HG03558 (cell line): Measurements from ENCODE around the gene BRWD1.
"Not testable (repeated sequence)": the region's sequence is repeated elsewhere in the genome, so short reads cannot be mapped to it uniquely, and the experiment has no call there.

Experiments
- ATAC-seq: cut with Tn5 transposase; IDR thresholded peaks from one replicate; pipeline ENCODE4 v1.9.1; 2021; ENCODE audit warnings: moderate number of reproducible peaks; ENCODE audit not compliant: unreplicated experiment; ENCODE audit errors: extremely low read depth

The BRWD1 gene

DNA sequence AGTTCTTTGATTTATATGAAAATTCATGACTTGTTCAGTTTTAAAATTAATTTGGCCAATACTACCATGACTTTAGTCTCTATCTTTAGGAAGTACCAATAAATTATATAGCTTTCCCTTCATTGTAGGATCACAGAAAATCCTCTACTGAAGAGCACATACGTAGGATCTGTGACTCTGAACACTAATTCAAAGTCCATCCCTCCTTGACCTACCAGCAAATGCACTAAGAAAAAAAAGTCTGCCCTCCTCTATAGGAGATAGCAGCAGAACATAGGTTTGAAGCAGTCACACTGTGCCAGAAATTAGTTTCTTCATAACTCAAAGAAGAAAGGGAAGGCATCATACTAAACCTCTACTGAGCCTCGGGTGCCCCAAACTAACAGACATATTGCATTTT lies 16.5 kb downstream of the BRWD1 start:
- ATAC-seq = no peak

GRCh38 chr21:39288987-39289386 lies 24.4 kb downstream of the BRWD1 start:
- ATAC-seq = no peak

DNA sequence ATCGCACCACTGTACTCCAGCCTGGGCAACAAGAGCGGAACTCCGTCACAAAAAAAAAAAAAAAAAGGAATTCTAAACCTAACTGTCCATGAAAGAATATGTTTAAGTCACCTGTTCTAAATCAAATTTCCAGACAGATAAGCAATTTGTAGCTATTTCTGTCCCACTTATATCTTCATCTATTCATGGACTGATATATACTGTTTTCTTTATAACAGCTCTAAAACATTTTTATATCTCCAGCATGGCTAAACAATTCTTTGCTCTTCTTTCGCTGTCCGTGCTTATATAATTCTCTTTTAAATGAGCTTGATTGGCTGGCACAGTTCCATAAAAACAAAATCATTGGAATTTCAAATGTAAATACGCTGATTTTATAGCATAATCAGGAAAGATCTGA lies 30.5 kb downstream of the BRWD1 start:
- ATAC-seq = no peak

DNA sequence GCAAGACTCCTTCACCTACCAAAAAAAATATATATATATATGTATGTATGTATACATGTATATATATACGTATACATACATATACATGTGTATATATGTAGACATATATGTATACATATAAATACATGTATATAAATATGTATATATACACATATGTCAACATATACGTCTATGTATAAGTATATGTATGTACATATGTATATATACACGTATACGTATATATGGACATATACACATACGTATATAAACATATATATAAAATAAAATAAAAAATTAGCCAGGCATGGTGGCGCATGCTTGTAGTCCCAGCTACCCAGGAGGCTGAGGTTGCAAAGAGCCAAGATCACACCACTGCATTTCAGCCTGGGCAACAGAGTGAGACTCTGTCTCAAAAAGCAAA lies 31.6 kb downstream of the BRWD1 start:
- no peak for ATAC-seq

DNA sequence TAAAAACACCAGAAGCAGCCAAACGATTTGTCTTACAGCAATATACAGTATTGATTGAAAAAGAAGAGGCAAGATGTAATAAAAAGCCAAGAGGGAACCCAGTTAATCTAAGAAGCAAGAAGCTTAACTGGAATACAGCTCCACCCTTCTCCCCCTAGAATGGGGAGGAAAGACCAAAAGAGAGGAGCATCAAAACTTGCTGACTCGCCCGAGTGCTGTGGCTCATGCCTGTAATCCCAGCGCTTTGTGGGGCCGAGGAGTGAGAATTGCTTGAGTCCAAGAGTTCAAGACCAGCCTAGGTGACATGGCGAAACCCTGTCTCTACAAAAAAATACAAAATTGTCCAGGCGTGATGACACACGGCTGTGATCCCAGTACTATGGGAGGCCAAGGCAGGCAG lies 32.2 kb downstream of the BRWD1 start:
- no peak for ATAC-seq

DNA sequence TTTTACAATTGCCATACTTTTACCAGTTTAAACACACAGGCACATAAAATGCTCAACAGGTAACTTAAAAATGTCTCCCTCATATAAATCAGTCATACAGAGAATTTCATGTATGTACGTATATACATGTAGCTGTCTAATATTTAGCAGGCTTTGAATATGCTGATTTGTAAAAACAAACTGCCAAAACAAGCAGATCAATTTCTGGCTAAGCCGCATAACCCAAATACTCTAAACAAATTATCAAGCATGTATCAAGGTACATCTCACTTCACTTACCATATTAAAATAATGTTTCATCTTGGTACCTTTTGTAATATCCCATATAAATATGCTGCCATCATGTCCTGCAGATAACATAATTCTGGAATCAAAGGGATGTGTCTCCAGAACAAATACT lies 43.8 kb downstream of the BRWD1 start:
- ATAC-seq = no peak

- ATAC-seq = no peak
Measured at GRCh38 chr21:39265603-39266002, 47.8 kb downstream of the BRWD1 start.

DNA sequence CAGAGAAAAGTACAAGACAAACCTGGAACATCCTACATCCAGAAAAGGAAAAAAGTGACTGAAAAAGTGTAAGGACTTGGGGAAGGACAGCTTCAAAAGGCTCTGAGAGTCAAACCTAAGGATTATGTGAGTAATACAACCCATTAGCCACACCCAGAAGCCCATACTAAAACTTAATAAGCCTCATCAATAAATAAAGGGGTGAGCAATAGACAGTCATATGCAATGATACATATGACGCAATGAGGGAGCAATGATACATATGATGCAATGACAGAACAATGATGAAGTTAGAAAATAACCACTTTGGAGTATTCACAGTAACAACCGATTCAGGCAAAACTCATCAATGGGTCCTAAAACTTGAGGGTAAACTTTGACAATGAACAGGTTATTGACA lies 50.1 kb downstream of the BRWD1 start:
- ATAC-seq = no peak

- ATAC-seq = no peak
Measured at GRCh38 chr21:39258207-39258606, 55.2 kb downstream of the BRWD1 start.

GRCh38 chr21:39251326-39251725 lies 62.1 kb downstream of the BRWD1 start:
- no peak for ATAC-seq

- ATAC-seq = no peak
Measured at GRCh38 chr21:39238275-39238674, 75.2 kb downstream of the BRWD1 start.

DNA sequence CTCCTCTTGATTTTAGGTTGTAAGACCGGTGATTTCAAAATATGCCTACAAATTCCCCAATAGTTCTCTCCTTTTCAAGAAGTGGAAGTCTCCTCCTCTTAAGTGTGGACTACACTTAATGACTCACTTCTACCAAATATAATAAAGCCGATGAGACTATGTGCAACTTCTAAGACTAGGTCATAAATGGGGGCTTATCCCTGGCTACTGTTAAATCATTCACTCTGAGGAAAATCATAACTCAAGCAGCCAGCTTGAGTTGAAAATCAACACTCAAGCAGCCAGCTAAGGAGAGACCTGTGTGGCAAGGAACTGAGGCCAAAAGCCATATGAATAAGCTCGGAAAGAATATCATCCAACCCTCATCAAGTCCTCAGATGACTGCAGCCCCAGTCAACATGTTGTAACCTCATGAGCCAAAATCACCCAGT lies 80.6 kb downstream of the BRWD1 start:
- no peak for ATAC-seq

DNA sequence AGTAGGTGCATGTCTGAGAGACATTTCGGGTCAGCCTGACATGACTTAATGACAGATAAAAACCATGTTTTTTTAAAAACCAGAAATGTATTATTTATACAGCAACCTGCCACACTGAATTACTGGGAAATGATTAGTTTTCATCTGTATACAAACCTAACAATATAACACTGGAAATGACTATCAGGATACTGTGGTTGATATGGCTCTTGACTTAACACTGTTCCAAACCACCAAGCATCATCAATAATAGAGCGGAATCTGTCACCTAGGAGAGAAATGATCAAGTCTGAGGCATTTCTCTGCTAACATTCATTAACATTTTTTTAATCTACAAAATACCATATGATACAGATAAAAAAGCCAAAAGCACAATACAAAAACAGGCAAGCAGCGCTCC lies 88.5 kb downstream of the BRWD1 start:
- no peak for ATAC-seq

GRCh38 chr21:39221997-39222486 lies 91.4 kb downstream of the BRWD1 start:
- ATAC-seq = no peak

GRCh38 chr21:39221282-39221996 lies 92.0 kb downstream of the BRWD1 start:
- ATAC-seq = no peak

DNA sequence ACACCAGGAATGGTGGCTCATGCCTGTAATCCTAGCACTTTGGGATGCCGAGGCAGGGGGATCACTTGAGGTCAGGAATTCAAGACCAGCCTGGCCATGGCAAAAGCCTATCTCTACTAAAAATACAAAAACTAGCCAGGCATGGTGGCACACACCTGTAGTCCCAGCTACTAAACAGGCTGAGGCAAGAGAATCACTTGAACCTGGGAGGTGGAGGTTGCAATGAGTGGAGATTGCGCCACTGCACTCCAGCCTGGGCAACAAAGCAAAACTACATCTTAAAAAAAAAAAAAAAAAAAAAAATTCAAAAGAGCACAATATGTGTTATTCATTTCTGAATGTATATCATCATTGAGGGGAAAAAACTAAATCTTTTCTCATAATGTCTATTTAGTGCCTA lies 92.6 kb downstream of the BRWD1 start:
- not testable (repeated sequence) for ATAC-seq

- ATAC-seq = no peak
Measured at GRCh38 chr21:39220150-39220549, 93.3 kb downstream of the BRWD1 start.

DNA sequence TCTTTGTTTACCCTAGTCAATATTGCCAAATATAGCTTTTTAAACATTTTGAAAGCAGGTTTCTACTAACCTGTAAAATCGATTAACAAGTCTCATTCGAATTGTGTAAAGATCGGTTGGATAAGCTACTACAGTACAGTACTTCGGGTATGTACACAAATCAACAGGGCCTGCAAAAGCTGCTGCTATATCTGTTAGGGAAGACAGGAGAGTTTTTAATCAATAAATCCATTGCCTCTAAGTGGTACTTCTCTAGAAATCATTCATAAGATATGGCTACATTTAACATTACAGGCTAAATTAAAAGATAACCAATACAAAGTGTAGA lies 95.4 kb downstream of the BRWD1 start:
- ATAC-seq = no peak

DNA sequence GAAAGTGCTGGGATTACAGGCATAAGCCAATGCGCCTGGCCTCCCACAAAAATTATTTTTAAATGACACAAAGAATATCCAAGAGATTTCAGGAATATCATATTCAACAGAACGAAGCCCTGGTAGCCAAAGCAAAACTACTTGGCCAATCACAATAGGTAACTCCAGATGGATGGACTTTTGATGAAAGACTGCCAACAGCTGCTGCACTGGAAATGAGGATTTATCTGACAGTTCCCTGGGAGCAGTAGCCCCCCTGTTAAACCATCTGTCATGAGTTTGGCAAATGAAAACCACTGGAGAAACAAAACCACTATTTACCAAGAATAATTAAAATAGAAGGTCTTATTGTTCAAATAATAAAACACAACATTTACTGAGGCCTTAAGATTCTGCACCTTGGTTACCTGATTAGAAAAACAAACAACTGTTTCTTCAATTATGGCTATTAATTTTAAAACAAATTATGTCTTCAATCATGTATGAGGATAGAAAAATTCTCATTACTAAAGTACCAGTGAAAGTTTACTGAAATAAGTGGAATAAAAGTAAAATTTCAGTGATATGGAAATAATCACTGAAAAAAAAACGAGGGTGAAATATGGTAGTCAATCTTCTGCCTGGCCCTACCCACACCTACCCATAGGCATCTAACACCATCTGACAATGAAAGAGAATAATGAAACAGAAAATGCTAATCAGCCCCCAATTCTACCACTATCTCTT lies 95.9 kb downstream of the BRWD1 start:
- no peak for ATAC-seq

- ATAC-seq = no peak
Measured at GRCh38 chr21:39216290-39216689, 97.1 kb downstream of the BRWD1 start.

DNA sequence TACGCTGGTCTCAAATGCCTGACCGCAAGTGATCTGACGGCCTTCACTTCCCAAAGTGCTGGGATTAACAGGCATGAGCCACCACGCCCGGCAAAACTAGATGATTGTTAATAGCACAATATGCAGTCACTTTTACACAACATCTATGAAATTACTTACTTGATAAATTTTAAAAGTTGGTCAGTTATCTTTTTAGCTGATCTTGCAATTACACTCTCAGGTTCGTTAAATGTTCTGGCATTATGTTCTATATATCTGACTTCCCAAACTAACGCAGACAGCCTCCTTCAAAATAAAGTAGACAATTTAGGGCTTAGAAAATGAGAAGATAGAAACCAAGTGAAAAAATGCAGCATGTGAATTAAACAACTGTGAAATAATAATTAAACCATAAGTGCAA lies 98.4 kb downstream of the BRWD1 start:
- no peak for ATAC-seq

GRCh38 chr21:39209334-39209688 lies 104.1 kb downstream of the BRWD1 start:
- no peak for ATAC-seq
